Natural killer cell (primary cell): ENCODE measurements around the gene ELAVL3. TPM values are rescaled to one million over a fixed set of nuclear protein-coding genes. Genes with fewer than 3 reads are reported as not detected.
A peak's percentile ranks its signal among the peaks of the same experiment; 100 is the strongest.
"Not testable (repeated sequence)": the region's sequence is repeated elsewhere in the genome, so short reads cannot be mapped to it uniquely, and the experiment has no call there.

Experiments
- ATAC-seq, 3 donors: fragments of 150-1000 bp in 2 of 3; fragments of 200-7000 bp in 1 of 3; cut with Tn5 transposase; 1 replicate in 1 of 3; 2 replicates in 2 of 3; pipeline ENCODE4 v1.10.0; 2021; ENCODE audit warnings: mild to moderate bottlenecking in 2 of 3, moderate library complexity in 2 of 3
- DNase-seq, 2 donors: peaks; one replicate each; pipeline versions ENCODE4 v3.0.0 to v3.0.0-alpha.2; 2013 to 2021; ENCODE audit warnings: mixed read lengths in 1 of 2
- H3K27ac ChIP-seq: one replicate; pipeline ENCODE4 v1.5.1; 2013; ENCODE audit warnings: mild to moderate bottlenecking, low read length
- H3K27me3 ChIP-seq: one replicate; pipeline ENCODE4 v1.6.1; 2013; ENCODE audit warnings: low read length; ENCODE audit not compliant: control insufficient read depth, insufficient read depth
- H3K36me3 ChIP-seq: one replicate; pipeline ENCODE4 v1.6.1; 2013; ENCODE audit warnings: low read length; ENCODE audit not compliant: control insufficient read depth, insufficient read depth
- H3K4me1 ChIP-seq: one replicate; pipeline ENCODE4 v1.6.1; 2013; ENCODE audit warnings: low read length; ENCODE audit not compliant: control insufficient read depth, insufficient read depth
- H3K4me3 ChIP-seq: one replicate; pipeline ENCODE4 v1.5.1; 2013; ENCODE audit warnings: low read length
- H3K9me3 ChIP-seq: one replicate; pipeline ENCODE4 v1.6.1; 2013; ENCODE audit warnings: low read length; ENCODE audit not compliant: control insufficient read depth, insufficient read depth
- H3K27ac Mint-ChIP-seq, 2 donors: one replicate each; pipeline ENCODE4 v1.8.0; 2022; ENCODE audit warnings: mild to moderate bottlenecking in 2 of 2, mixed read lengths in 2 of 2, moderate library complexity in 1 of 2
- H3K27me3 Mint-ChIP-seq, 2 donors: one replicate each; pipeline ENCODE4 v1.8.0; 2022; ENCODE audit warnings: low read depth in 2 of 2, mixed read lengths in 2 of 2
- H3K36me3 Mint-ChIP-seq: one replicate; pipeline ENCODE4 v1.8.0; 2022; ENCODE audit warnings: mixed read lengths
- H3K4me1 Mint-ChIP-seq, 2 donors: one replicate each; pipeline ENCODE4 v1.8.0; 2022; ENCODE audit warnings: mixed read lengths in 2 of 2
- H3K4me3 Mint-ChIP-seq: one replicate; pipeline ENCODE4 v1.8.0; 2022; ENCODE audit warnings: mild to moderate bottlenecking, moderate library complexity, mixed read lengths
- H3K9me3 Mint-ChIP-seq, 2 donors: one replicate each; pipeline ENCODE4 v1.8.0; 2022; ENCODE audit warnings: mixed read lengths in 2 of 2
- CTCF ChIP-seq: fragments of 200-600 bp; IDR thresholded peaks from one replicate; pipeline ENCODE4 v1.8.0; 2022; ENCODE audit warnings: antibody characterized with exemption
- WGBS: methylation state at CpG from one replicate; pipeline ENCODE4 v1.1.7; 2013; ENCODE audit warnings: missing lambda C conversion rate; ENCODE audit not compliant: insufficient coverage; 5-methylcytosine and 5-hydroxymethylcytosine counted together
- intact Hi-C: fragments of 100-400 bp; cut with micrococcal nuclease; formaldehyde crosslinking; loops from one replicate; pipeline ENCODE4 v1.14.2; 2022
- total RNA-seq, 4 donors: library from RNA; stranded (reverse); fragments of 120-200 nt in 1 of 4; gene quantifications; one replicate each; pipeline versions ENCODE4 v1.2.3 to v1.2.4, GENCODE V29; 2013 to 2022

Gene ELAVL3
- total RNA-seq, 3 donors from 2014 or later (not counting 1 experiment from before 2014, with no cell fraction given), result not detected

- Histone ChIP-seq H3K36me3 (peaks cover 2% of the 10 kb centered on the region), H3K4me1 (peaks cover 33% of the 10 kb centered on the region), H3K4me3 (no peak overlapping the region), H3K27me3 (peaks cover 24% of the 10 kb centered on the region), H3K27ac (no peak overlapping the region), H3K9me3 (no peaks in the 10 kb centered on the region)
- ATAC-seq, result no peak
- 28% methylated on average over 62 of the region's 62 CpGs for WGBS
- DNase-seq, result peak in 1 of 2 donors; percentile 39
- no peak for TF ChIP-seq CTCF
- H3K9me3 Mint-ChIP-seq, result no peaks in the 10 kb centered on the region
- intact Hi-C loops, result no loop called here
- no peak overlapping the region for H3K27ac Mint-ChIP-seq
- peak overlapping the region; percentile 22 for H3K4me3 Mint-ChIP-seq
- no peaks in the 10 kb centered on the region for H3K36me3 Mint-ChIP-seq
- peaks cover 15 to 24% of the 10 kb centered on the region in 2 donors for H3K4me1 Mint-ChIP-seq
- H3K27me3 Mint-ChIP-seq, result peaks cover 29 to 31% of the 10 kb centered on the region in 2 donors
These were observed 1.6 kb downstream of the ELAVL3 start for GRCh38 chr19:11479090-11479897.

DNA sequence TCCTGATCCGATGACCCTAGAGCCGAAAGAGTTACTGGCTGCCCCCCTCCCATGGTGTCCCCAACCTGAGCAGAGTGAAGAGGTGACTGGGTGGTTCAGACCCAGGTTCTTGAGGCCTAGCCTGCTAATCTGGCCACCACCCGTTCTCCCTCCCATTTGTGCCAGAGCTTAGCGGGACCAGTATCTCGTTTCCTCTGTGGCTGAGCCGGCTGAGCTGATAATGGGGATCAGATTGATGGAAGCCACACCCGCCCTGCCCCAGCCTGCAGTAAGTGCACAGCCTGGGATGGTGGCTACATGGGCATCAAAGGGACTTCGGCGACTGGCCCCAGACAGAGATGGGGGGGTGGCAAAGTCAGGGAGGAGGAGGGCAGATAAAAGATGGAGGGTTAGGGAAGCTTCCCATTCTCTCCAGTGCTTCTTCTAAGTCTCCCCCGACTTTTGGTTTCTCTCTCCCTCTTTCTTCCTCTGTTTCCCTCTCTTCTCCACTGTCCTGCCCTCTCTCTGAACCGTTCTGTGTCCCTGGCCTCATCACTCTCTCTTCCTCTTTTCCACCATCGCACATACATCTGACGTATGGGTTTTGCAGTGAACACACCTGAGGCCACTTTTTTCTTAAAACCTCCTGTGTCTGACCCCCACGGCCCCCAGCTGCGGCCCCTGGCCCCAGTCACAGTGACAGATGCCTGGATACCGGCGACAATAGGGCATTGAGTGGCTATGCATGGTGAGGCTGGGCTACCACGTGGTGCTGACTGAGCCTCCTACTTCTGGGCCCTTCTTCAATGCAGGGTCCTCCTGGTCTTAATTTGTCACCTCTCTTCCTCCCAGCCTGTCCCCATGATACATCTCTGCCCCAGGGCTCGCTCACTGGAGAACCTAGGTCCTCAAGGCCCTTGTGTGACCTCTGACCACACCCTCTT, 2.4 kb downstream of the ELAVL3 start:
- no peak for ATAC-seq
- Mint-ChIP-seq H3K27ac (no peak overlapping the region), H3K4me1 (peaks cover 15 to 24% of the 10 kb centered on the region in 2 donors), H3K36me3 (no peaks in the 10 kb centered on the region), H3K9me3 (no peaks in the 10 kb centered on the region), H3K4me3 (no peak overlapping the region), H3K27me3 (peaks cover 29 to 31% of the 10 kb centered on the region in 2 donors)
- WGBS, result 50% methylated on average over 19 of the region's 19 CpGs
- peaks cover 24% of the 10 kb centered on the region for H3K27me3 ChIP-seq
- TF ChIP-seq CTCF, result no peak
- peaks cover 33% of the 10 kb centered on the region for H3K4me1 ChIP-seq
- DNase-seq, result no peak
- H3K9me3 ChIP-seq, result no peaks in the 10 kb centered on the region
- intact Hi-C loops, result no loop called here
- H3K36me3 ChIP-seq, result no peaks in the 10 kb centered on the region
- no peak overlapping the region for H3K27ac ChIP-seq
- no peak overlapping the region for H3K4me3 ChIP-seq

DNA sequence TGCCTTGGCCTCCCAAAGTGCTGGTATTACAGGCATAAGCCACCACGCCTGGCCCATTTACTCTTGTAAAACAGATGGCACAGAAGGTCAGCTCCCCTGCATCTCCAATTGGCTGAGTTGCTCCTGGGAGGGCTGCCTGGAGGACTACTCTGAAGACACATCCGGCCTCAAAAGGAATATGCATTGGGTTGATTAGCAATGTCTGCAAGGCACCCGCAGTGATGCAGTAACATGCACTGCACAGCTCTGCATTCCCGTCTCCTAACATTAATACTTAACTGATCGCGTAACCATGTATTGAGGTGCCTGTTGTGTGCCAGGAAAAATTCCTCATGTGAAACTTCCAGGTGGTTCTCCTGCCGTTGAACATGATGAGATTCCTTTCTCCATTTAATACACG, 5.0 kb downstream of the ELAVL3 start:
- H3K27ac Mint-ChIP-seq, result no peak overlapping the region
- Histone ChIP-seq H3K27me3 (peaks cover 10% of the 10 kb centered on the region), H3K4me3 (no peak overlapping the region), H3K4me1 (peaks cover 11% of the 10 kb centered on the region), H3K9me3 (no peaks in the 10 kb centered on the region), H3K36me3 (no peaks in the 10 kb centered on the region), H3K27ac (no peak overlapping the region)
- DNase-seq (no peak), ATAC-seq (no peak)
- peaks cover 0 to 8% of the 10 kb centered on the region in 2 donors for H3K4me1 Mint-ChIP-seq
- 85% methylated on average over 7 of the region's 8 CpGs for WGBS
- H3K9me3 Mint-ChIP-seq, result no peaks in the 10 kb centered on the region
- peaks cover 21 to 25% of the 10 kb centered on the region in 2 donors for H3K27me3 Mint-ChIP-seq
- TF ChIP-seq CTCF, result no peak
- H3K36me3 Mint-ChIP-seq, result no peaks in the 10 kb centered on the region
- intact Hi-C loops, result no loop called here
- no peak overlapping the region for H3K4me3 Mint-ChIP-seq

- H3K36me3 Mint-ChIP-seq, H3K9me3 ChIP-seq, H3K4me3 Mint-ChIP-seq, intact Hi-C loops, ATAC-seq, H3K36me3 ChIP-seq, H3K27me3 ChIP-seq, H3K4me3 ChIP-seq, H3K27ac Mint-ChIP-seq, DNase-seq, H3K27ac ChIP-seq, H3K4me1 Mint-ChIP-seq, H3K9me3 Mint-ChIP-seq: not testable (repeated sequence)
- H3K27me3 Mint-ChIP-seq, result peaks cover 21 to 25% of the 10 kb centered on the region in 2 donors
- WGBS, result 92% methylated on average over 3 of the region's 3 CpGs
- peaks cover 10% of the 10 kb centered on the region for H3K4me1 ChIP-seq
These were observed 5.5 kb downstream of the ELAVL3 start for GRCh38 chr19:11475343-11475742.
